NCI-H146 (cell line): Measurements from ENCODE around the gene AKR1B1.

Experiments used
- DNase-seq: peaks from one replicate; lab custom pipeline; 2025; lab: John Stamatoyannopoulos, UW

Gene AKR1B1

GRCh38 chr7:134444198-134444960 lies 14.5 kb downstream of the AKR1B1 start:
- no peak for DNase-seq

DNA sequence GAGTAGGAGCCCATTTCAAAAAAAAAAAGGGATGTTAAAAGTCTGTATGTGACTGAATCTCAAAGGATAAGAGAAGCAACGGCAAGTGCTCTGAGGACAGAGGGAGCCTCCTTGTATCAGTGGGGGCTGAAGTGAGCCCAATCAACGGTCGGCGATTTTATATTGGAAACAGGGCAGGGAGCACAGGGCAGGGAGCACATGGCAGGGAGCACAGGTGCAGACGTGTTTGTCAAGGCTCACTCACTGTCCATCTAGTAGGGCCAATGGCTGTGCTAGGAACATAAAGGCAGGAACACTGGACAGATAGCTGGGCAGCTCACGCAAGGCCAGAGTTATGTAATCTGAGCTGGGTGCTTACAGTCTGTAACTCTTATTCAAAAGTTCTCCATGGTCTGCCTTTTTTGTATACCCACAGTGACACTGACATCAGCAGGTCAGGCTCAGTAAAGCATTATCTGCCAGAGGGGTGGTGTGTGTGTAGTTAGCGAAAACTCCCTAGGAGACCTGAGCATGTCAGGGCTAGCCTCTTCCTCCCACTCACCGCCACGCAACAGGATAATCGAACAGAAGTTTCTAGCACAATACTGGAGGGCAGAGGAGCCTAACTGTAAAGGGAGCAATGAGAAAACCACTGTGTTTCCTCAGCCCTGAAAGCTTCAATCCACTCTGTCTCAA lies 15.4 kb downstream of the AKR1B1 start:
- no peak for DNase-seq

- no peak for DNase-seq
Measured at GRCh38 chr7:134442441-134443220, 16.3 kb downstream of the AKR1B1 start.

DNA sequence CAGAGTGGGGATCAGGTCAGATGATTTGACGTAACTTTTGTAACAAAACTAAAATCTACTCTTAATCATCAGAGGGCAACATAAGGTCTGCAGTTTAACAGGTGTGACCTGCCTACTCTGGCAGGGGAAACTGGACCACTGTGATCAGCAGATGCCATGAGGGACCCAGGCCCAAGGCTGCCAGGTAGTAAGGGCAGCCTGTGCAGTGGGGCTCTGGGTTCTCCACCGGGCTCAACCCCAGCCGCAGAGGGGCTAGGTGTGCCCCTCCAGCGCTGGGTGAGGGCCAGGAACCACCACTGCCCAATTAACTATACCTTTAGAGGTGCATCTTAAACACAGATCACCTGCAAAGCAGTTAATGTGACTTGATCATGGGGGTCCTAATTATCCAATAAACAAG lies 17.6 kb downstream of the AKR1B1 start:
- DNase-seq = no peak

- no peak for DNase-seq
Measured at GRCh38 chr7:134440476-134440875, 18.4 kb downstream of the AKR1B1 start.

GRCh38 chr7:134440067-134440466 lies 18.8 kb downstream of the AKR1B1 start:
- no peak for DNase-seq

DNA sequence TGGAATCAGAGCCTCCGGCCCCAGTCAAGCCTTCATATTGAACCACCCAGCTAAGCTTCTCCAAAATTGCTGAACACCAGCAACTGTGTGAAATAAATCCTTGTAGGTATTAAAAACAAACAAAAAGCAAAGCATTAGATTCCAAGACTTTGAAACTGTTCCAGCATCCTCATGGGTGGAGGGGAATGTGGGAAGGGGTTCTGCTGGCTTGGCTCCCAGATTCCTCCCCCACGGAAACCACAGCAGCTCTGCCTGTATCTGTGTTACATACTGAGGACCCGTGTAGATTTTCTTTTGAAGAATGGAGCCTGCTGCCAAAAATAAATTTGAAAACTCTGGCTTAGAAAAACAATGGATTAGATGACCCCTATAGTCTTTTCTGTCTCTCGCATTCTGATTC lies 20.0 kb downstream of the AKR1B1 start:
- DNase-seq = no peak

GRCh38 chr7:134435161-134435920 lies 23.6 kb downstream of the AKR1B1 start:
- no peak for DNase-seq

DNA sequence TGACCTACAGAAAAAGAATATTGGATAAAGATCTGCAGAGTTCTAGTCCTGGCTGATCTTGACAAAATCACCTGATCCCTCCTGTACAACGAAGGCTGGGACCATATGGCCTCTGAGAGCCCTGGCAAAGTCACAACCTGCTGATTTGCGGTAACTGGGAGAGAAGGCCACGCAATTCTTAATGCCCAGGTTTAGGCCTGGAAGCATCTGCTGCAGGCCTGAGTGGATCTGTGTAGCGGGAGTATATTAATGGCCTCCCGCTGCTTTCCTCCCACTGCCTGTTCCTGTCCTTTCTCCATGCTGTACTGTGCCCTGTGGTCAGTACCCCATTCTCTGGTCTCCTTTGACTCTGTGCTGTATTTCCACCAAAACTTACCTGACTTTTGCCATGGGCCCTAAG lies 24.2 kb downstream of the AKR1B1 start:
- DNase-seq = peak; percentile 4

- no peak for DNase-seq
Measured at GRCh38 chr7:134433430-134433829, 25.5 kb downstream of the AKR1B1 start.

GRCh38 chr7:134432296-134433152 lies 26.4 kb downstream of the AKR1B1 start:
- DNase-seq = peak; percentile 91

- DNase-seq = peak; percentile 4
Measured at GRCh38 chr7:134431815-134432214, 27.1 kb downstream of the AKR1B1 start.

GRCh38 chr7:134429481-134429880 lies 29.4 kb downstream of the AKR1B1 start:
- no peak for DNase-seq

DNA sequence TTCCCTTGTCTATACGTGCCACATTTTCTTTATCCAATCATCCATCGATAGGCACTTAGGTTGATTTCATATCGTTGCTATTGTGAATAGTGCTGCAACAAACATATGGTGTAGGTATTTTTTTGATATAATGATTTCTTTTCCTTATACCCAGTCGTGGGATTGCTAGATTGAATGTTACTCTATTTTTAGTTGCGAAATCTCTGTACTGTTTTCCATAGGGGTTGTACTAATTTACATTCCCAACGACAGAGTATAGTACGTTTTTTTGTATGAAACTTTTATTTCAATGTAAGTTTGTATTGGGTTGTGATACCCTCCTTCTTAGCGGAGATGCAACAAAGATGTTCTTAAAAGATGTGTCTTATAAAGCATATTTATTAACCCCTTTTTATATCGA lies 30.0 kb downstream of the AKR1B1 start:
- DNase-seq = no peak

DNA sequence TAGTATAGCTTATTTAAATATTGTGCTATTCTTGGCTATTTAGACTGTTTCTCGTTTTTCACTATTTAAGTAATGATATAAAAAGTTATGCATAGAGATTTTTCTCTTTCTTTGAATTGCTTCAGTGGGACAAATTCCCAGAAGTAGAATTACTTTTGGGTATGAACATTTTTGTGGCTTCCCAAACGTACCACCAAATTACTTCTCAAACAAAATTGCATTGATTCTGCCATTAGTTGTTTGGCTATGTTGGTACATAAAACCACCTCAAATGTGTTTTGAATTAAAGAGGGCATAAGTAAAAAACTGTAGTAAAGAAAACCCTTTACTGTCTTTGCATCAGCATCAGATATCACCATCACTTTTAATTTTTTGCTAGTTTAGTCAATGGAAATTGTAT lies 31.0 kb downstream of the AKR1B1 start:
- no peak for DNase-seq

GRCh38 chr7:134425777-134426176 lies 33.1 kb downstream of the AKR1B1 start:
- no peak for DNase-seq

- DNase-seq = no peak
Measured at GRCh38 chr7:134422638-134423037, 36.3 kb downstream of the AKR1B1 start.

GRCh38 chr7:134422008-134422407 lies 36.9 kb downstream of the AKR1B1 start:
- no peak for DNase-seq

DNA sequence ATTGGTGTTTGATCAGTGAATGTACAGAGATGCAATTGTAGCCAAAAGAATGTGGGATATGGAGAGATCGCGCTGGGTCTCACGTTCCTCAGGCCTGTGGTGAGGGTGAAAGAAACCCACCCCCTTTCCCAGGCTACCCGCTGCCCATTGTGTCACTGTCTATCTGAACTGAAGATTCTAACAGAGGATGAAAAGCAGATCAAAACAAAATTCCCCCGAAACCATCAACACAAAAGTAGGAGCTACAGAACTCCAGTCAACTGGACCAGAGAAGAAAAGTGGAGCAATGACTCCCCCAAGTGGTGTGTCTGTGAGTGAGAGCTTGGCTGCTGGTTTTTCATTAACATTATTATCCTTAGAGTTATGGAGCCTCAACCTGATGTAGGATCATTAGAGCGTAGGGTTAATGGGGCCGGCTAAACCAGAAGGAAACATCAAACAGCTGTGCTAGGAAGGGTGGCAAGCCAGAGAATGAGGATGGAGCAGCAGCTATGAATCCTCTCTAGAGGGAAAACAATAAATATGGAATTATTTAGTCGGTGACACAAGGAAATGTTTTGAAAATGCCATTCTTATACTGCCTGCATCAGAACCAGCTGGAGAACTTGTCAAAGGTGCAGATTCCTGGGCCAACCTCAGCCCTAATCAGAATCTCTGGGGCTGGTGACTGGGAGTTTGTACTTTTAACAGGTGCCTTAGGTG lies 38.3 kb downstream of the AKR1B1 start:
- peak; percentile 28 for DNase-seq

DNA sequence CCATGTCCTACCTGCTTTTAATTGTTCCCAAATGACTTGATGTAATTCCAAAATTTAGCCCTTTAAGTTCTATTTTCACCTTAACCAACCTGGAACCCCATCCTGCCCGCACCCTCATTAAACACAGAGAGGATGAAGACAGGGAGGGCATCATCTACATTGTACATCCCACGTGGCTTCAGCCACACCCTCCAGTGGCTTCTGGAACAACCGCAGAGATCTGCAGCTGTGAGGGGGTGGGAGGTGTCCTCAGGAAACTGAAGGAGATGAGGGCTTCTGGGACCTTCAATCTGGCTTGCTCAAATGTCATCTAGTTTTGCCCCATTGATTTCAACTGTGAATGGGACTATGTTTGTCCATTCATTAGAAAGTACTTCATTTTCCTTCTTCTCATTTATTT lies 39.0 kb downstream of the AKR1B1 start:
- no peak for DNase-seq

- DNase-seq = peak; percentile 6
Measured at GRCh38 chr7:134419085-134419484, 39.8 kb downstream of the AKR1B1 start.
